Measurements from ENCODE around the gene MTOR.
"Not testable (repeated sequence)": the region's sequence is repeated elsewhere in the genome, so short reads cannot be mapped to it uniquely, and the experiment has no call there.

The MTOR gene

GRCh38 chr1:11214698-11215380 lies 47.5 kb downstream of the MTOR start:
- no peak for DNase-seq

- no peak for DNase-seq
Observed at GRCh38 chr1:11211925-11212587, 50.3 kb downstream of the MTOR start.

GRCh38 chr1:11211461-11211860 lies 50.9 kb downstream of the MTOR start:
- DNase-seq, result no peak

DNA sequence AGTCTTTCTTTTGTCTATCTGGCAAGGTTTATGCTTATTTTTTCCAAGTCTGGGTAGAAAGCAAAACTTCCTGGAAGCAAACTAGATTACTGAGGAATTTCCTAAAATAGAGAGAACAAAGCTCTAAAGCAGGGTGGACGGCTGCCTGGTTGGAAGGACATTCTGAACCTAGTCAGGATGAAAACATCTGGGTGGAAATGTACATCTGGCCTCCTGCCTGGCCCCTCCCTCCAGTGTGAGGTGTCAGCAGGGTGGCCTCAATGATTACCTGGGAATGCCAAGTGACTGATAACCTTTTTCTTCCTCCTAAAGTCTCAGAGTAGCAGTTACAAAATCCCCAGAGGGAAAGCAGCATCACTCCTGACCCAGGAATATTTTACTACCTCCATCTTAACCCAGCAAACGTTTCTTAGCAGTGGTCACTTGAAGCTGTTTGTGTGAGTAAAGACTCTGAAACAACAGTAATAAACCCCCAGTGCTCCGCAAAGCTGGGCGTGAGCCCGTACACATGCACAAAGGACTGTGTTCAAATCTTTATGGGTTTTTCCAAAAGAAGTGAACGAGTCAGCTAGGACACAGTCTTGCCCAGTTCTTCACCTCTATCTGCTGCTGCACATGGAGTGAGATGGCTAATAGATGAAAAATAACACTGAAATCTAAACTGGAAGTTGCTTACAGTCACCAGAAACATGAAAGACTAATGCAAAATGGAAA lies 54.3 kb downstream of the MTOR start:
- no peak for DNase-seq

GRCh38 chr1:11204396-11205190 lies 57.8 kb downstream of the MTOR start:
- no peak for DNase-seq

DNA sequence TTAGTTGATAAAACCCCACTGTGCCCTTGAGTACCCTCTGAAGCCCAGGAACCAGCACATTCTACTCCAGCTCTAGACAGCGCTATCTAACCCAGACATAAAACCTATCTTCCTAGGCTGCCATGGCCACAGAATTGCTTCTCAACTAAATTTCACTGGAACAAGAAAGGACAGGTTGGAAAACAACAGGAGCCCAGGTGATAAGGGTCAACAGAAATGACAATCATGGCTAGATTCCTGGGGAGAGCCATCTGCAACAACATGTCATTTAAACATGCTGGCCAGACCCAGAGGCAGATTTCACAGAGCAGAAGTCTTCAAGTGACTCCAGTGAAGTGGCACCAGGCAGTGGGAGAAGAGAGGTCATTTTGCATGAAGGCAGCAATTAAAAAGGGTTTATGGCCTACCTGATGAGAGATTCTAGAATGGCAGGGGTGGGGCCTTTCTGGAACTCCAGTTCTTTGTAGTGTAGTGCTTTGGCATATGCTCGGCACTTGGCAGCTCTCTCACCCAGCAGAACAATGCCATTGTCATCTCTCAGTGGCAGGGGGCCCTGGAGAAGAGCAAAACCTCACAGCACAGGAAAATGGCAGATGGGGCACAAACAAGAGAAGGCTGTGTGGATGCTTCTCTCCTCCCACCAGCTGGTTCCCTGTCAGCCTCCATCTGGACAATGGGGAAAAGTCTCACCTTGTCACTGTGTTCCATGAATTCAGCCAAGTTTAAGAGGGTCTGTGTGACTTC lies 63.3 kb downstream of the MTOR start:
- no peak for DNase-seq

GRCh38 chr1:11198257-11198656 lies 64.1 kb downstream of the MTOR start:
- no peak for DNase-seq

- no peak for DNase-seq
Observed at GRCh38 chr1:11197359-11197758, 65.0 kb downstream of the MTOR start.

DNA sequence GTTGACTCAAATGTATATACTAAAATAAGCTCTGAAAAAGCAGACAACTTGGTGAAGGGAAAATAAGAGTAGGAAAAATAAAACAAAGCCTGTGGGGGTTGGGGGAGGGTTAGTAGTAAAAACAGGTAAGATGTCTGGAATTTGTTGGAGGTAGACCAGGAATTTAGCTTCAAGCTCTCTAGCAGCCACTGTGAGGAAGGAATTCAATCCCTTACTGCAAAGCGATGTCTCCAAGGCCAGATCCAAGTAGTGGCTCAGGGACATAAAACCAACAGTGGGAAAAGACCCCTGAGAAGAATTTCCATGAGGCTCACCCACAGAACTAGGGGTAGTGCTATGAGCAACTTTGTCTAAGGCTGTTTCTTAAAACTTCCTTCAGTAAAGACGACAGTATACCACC lies 65.4 kb downstream of the MTOR start:
- no peak for DNase-seq

GRCh38 chr1:11194407-11195176 lies 67.8 kb downstream of the MTOR start:
- DNase-seq, result no peak

- no peak for DNase-seq
Observed at GRCh38 chr1:11193376-11193775, 69.0 kb downstream of the MTOR start.

GRCh38 chr1:11188858-11189451 lies 73.4 kb downstream of the MTOR start, which contains the start of gene ANGPTL7:
ANGPTL7 (plus strand) TSS chr1:11189355; CDS start chr1:11189580, 225 bp downstream.
- DNase-seq, result no peak

- DNase-seq, result no peak
Observed at GRCh38 chr1:11188381-11188780, 74.0 kb downstream of the MTOR start.

- no peak for DNase-seq
Observed at GRCh38 chr1:11187931-11188330, 74.4 kb downstream of the MTOR start.

- no peak for DNase-seq
Observed at GRCh38 chr1:11187494-11187893, 74.9 kb downstream of the MTOR start.

DNA sequence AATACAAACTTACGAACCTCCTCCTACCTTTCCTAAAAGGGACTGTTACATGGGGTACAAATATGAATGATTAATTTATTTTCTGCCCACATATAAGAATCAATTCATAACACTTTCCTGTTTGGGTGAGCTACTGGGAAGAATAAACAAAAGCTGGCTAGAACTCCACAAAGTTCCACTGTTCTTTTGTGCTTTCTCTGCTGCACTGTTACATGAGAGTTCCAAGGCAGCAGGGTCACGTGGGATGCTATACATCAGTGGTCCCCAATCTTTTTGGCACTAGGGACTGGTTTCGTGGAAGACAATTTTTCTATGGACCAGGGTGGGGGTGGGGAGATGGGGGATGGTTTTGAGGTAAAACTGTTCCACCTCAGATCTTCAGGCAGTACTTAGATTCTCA lies 75.4 kb downstream of the MTOR start:
- no peak for DNase-seq

GRCh38 chr1:11184973-11185372 lies 77.4 kb downstream of the MTOR start:
- no peak for DNase-seq

GRCh38 chr1:11182884-11183283 lies 79.5 kb downstream of the MTOR start:
- no peak for DNase-seq

DNA sequence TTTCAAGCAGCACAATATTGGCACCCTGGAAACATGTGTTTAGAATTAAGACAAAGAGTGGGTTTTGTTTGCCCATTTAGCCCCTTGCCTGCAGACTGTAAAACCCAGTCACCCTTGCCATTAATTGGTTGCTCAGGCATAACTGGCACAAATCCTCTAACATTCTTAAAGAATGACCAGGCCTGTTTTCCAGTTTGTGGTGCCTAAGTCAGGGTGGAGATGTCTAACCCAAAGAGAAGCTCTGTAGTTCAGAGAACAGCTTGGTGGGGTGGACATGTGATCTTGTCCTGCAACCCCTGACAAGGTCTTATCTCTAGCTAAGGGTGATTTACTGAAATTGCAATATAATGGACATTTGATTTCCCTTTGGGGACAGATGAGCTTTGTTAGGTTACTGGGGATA lies 82.0 kb downstream of the MTOR start:
- no peak for DNase-seq

DNA sequence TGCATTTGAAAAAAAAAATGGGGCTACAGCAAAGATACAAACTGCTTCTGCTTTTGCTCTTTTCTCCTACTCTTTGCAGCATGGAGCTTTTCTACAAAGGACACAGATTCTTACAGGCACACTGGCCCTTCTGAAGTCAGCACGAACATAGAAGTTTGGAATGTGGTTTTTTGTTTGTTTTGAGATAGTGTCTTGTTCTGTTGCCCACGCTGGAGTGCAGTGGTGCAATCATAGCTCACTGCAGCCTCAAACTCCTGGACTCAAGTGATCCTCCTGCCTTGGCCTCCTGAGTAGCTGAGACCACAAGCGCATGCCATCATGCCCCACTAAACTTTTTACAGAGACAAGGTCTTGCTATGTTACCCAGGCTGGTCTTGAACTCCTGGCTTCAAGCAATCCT lies 82.6 kb downstream of the MTOR start:
- not testable (repeated sequence) for DNase-seq

- no peak for DNase-seq
Observed at GRCh38 chr1:11179125-11179524, 83.2 kb downstream of the MTOR start.
